Fibroblast of peridontal ligament (primary cell): ENCODE results near the gene MRPS14.
"Not testable (repeated sequence)": the region's sequence is repeated elsewhere in the genome, so short reads cannot be mapped to it uniquely, and the experiment has no call there.

Experiments used
- DNase-seq: peaks from one replicate; pipeline ENCODE4 v3.0.0-alpha.2; 2010; ENCODE audit errors: extremely low read depth

The MRPS14 gene

DNA sequence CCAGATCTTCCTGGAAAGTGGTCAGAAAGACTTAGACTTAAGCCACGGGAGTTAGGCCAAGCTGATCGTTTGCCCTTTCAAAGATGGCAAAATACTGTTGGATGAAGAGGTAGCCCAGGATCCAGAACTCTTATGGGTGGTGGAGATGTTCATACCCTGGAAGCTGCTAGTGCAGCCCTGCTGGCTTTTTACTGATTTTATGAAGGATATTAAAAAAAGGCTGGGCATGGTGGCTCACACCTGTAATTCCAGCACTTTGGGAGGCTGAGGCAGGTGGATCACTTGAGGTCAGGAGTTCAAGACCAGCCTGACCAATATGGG is 657 bp upstream of the MRPS14 start:
- not testable (repeated sequence) for DNase-seq

DNA sequence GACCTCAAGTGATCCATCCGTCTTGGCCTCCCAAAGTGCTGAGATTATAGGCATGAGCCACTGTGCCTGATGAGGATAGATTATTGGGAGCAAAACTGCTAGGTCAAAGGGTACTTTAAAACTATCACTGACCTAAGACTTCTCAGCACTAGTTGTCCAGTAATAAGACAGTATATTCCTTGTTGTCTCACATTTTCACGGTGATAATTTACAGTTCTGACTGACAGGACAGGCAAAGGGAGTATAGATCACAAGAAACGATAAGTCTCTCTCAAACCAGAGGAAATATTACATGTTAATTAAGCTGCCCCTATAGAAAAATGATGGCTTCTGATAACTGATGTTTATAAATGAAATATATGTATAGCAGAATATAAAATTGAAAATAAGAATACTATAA is 3.7 kb downstream of the MRPS14 start:
- no peak for DNase-seq

DNA sequence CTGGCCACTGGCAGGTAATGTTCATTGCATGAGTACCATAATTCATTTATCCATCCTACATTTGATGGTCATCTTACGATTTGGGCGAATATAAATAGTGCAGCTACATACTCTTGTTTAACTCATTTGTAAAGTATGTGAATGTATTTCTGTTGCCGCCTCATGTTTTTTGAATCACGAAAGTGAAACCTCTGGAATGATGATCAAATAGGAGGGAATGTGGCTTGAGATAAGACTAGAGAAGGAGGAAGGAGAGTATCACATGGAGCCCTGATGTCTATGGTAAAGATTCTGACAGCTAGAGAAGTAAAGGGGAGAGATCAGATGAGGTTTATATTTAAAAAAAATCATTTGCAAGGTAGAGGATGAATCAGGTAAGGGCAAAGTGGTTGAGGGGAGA is 8.0 kb downstream of the MRPS14 start:
- DNase-seq = peak; percentile 80

DNA sequence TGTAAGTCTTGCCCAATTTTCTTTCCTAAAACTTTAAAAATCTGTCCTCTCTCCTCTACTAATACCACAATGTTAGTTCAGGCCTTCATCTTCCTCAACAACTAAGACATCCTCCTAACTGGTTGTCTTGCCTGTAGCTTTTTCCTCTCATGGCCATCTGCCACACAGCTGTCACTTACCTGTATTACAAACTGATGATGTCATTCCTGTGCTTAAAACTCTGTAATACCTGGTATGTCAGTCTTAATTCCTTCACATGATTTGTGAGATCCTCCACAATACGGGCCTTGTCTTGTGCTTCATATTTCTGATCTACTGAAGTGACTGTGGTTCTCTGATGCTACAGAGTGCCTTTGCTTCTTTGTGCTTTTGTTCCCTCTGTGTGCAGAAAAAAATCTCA is 9.8 kb downstream of the MRPS14 start:
- DNase-seq = no peak

DNA sequence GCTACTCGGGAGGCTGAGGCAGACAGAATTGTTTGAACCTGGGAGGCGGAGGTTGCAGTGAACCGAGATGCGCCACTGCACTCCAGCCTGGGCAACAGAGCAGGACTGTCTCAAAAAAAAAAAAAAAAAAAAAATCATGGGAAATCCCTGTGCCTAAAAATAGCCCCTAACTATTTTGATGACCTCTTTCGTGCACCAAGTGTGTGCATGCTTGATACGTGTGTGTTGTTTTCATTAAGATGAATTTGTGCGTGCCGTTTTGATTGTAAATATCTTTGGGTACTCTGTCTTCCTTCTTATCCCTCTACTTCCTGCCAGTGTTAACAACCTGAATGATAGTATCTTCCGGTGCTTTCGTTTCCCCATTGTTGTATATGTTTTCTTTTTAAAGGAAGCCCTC is 13.7 kb downstream of the MRPS14 start:
- no peak for DNase-seq

DNA sequence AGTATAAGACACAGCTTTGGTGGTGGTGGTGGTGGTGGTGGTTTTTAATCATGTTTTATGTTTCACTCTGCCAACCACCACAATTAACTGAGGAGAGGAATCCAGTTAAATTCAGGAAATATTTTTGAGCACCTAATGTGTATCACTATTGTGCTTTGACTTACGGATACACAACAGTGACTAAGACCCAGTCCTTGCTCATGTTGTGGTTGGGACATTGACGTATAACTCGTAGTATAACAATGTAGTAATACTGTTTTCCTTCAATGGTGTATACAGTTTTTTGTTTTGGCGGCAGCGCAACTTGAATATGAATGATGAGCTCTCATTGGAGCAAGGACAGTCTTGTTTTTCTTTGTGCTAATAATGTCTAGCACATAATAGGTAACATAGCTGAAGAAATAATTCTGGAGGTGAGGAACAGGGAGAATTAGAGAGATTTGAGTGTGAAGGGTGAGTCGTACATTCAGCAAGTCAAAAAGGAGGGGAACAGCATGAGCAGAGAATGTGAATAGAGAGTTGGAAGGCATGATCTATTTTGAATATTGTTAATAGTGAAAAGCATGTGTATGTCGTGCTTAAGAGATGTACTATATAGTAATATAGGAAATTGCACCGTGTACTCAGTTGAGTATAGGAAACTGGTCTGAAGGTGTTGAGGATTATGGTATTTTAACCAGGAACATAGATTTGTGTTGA is 18.0 kb downstream of the MRPS14 start:
- no peak for DNase-seq

DNA sequence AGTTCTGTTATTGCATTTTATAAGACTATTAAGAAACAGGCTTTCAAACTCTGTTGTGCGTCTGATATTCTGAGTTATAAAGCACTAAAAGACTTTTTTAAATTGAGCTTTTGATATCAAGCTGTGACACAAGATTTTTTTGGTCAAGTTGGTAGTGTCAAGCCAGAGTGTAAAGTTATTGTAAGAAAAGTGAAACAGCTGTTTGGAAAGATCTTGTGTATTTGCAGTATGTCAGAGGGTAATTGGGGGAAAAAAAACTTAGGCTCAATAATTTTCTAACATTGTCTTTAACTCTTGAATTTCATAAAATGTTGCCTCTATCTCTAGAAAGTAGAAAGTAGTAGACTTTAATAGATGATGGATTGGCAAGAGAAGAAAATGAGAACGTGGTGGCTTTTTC is 19.7 kb downstream of the MRPS14 start:
- DNase-seq = no peak

DNA sequence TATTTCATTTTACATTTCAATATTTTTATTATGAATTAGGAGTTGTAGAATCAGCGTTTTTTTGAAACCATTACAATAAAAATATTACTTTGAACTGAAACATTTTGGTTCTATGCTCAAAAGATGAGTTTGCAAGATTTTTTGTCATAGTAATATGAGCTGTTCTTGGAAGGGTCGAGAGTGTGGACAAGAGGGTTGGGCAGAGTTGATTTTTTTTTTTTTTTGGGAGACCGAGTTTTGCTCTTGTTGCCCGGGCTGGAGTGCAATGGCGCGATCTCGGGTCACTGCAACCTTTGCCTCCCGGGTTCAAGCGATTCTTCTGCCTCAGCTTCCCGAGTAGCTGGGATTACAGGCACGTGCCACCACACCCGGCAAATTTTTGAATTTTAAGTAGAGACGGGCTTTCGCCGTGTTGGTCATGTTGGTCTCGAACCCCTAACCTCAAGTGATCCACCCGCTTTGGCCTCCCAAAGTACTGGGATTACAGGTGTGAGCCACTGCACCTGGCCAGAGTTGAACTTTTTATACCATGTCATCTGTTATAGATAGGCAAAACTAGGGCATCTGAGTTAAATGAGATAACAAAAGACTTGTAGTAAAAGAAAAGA is 20.2 kb downstream of the MRPS14 start:
- no peak for DNase-seq

DNA sequence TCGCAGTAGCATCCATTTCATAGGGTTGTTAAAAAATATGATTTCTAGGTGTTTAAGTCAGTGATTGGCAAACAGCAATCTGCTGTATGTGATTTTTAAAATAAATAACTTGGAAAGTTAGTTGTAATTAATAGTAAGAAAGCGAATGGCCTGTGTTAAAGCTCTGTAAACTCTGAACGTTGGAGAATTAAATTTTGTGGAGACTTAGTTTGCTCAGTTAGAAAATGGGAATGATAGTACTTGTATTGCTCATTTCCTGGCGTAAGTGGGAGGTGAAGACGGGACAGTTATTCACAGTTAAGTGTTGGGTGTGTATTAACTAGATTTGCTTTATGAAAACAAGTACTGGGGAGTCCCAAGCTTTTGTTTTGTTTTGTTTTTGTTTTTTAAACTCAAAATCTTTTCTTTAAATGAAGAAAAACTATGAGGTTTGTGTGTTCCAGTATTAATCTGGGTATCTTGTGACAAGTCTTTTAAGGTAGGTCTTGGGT is 22.5 kb downstream of the MRPS14 start:
- DNase-seq = no peak

DNA sequence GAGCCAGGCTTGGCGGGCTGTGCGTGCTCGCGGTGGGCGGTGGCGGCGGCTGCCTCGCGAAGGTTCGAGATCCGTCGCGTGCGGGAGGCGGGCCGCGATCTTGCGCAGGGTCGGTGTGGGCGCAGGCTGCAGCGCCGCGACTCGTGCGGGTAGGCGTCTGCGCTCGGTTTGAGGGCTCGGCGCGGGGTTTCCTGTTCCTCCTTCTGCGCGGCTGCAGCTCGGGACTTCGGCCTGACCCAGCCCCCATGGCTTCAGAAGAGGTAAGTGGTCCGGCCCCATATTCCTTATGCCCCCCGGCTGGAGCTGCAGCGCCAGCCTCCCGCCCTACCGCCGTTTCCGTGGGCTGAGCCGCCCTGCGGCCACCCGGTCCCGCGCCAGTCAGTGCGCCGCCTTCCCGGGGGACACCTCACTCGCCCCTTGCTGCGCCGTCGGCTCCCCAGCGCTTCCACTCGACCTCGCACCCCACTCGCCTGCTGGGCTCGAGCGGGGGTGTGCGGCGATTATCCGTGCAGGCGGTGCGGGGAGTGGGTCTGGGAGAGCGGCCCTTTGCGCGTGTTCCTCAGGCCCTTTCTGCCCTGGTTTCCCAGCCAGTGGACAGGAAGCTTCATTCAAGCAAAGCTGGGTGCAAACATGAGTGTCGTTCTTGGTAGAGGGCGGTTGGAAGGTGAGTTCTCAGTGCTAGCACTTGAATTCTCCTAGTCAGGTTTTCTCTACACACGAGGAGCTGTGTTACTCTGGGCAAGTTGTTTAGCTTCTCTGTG is 23.1 kb downstream of the MRPS14 start, which contains the start of gene CACYBP:
CACYBP (plus strand) TSS at position 12 of the 761 bp plus-strand sequence; CDS start at position 246, 234 bp downstream.
- DNase-seq = no peak

DNA sequence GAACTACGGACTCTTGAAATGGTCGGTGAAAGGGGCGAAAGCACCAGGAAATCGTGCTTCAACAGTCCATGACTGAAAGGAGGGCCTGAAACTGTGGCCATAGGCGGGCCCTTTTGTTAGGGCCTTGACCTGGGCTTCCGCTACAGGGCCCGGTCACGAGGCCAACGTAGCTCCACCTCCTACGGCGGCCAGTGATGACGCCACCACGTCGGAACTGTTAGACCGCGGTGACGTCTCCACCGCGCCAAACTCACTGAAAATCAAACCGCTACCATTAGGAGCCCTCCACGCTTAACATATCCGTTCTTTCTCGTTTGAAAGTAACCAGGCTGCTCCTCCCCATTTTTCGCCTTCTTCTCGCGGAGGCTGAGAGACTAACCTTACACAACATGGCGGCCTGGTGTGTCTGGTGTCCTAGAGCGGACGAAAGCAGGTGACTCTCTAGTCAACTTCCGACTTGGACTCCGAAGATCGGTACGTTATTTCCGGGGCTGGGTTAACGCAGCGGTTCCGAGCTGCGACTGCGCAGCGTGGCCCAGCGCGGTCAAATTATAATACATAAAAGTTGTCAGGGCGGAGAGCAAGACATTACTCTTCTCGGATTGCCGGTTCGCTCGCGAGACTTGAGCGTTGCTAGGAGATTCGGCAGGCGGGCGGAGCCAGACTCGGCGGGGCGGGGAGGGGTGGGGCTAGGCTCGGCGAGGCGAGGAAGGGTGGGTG is 23.8 kb downstream of the MRPS14 start:
- DNase-seq = peak; percentile 100

DNA sequence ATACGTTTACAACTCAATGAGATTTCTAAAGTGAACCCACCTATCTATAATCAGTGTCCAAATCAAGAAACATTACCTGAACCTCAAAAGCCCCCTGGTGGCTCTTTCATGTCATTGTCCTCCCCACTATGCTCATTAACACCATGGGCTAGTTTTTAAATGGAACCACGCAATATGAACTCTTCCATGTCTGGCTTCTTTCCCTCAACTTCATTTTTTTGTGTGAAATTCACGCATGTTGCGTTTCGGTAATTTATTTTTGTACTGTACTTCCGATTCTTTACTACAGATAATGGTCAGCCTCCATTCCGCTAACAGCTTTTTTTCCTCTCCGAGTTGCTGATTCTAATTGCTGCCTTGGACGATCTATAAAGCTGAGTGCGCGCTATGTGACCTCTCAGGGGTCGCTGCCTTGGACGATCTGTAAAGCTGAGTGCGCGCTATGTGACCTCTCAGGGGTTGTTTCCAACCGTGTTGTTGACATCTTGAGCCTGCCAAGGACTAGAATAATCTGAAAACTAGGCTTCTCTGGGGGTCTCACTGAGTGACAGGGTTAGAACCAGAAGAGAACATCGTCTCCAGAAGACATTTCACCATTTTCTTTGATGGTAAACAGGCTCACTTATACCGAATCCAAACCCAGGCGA is 24.5 kb downstream of the MRPS14 start:
- peak; percentile 62 for DNase-seq

DNA sequence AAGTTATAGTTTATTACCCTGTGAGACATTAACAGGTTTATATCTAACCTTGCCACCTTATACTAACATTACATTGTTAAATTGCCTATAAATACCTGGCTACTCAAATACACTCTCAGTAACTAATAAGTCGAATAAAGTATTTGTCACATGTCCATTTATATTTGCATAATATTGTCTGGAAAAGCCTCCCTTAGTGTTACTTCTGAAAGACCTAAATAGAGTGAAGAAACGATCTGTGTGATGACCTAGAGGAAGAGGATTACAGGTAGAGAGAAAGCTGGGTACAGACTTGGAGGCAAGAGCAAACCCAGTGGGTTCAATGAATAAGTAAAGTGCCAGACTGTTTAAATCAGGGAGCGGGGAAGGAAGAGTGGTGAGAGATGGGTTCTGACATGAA is 26.2 kb downstream of the MRPS14 start:
- DNase-seq = no peak

DNA sequence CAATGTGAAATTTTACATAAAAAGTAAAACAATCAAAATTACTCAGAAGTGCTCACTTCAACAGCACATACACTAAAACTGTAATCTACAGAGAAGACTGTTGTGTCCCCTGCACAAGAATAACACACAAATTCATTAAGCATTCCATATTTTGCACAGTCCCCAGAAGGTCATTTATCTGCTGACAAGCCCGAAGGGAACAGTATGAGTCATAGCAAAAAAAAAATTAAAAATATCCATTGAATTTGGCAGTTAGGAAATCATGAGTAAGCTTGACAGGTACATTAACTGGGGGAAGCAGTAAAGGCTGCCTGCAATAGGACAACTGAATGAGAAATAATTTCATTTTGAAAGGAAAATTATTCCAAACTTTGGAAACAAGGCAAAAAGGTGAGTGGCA is 26.7 kb downstream of the MRPS14 start:
- DNase-seq = no peak

DNA sequence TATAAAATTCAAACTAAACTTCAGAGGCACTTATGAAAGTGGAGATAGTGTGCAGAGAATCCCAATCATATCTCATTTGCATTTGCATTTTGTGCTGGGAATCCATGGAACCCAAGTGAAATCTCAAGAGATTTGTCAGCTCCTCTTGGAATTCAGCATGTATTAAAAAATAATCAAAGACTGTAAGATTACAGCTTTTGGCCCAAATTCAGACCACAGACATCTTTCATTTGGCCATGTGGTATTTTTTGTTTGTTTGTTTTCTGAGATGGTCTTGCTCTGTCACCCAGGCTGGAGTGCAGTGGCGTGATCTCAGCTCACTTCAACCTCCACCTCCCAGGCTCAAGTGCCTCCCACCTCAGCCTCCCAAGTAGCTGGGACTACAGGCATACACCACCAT is 27.3 kb downstream of the MRPS14 start:
- DNase-seq = no peak

DNA sequence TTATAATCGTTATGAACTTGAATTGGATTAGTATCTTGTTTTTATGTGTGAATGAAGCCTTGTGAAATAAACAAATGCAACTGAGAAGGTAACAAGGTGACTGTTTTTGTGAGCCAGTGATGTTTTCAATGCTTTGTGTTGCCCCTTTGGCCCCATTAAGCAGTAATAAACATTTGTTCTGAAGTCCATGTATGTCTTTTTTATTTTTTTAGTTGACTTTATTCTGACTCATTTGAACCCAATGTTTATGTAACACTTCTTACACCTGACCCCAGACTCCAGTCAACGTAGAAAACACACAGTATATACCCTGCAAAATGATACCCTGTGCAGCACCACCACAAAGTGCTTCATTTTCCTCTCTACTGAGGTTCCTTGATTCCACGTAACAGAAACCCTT is 28.1 kb downstream of the MRPS14 start:
- DNase-seq = no peak

DNA sequence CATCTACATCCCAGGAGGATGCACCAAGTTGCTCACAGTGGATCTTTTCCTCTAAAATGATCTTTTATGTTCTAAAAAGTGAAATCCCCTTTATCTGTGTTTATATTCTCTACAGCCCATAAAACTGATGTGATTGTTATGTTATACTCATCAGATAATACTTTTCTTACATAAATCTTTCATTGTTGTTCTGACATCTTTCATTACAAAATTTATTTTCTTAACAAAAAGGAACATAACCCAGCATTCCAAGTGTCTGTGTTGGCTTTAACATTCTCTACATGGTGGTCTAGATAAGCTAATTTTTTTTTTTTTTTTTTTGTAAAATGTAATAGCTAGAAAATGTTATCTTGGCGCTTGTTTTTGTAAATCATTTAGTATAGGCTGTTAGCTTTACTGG is 31.8 kb downstream of the MRPS14 start:
- DNase-seq = no peak

DNA sequence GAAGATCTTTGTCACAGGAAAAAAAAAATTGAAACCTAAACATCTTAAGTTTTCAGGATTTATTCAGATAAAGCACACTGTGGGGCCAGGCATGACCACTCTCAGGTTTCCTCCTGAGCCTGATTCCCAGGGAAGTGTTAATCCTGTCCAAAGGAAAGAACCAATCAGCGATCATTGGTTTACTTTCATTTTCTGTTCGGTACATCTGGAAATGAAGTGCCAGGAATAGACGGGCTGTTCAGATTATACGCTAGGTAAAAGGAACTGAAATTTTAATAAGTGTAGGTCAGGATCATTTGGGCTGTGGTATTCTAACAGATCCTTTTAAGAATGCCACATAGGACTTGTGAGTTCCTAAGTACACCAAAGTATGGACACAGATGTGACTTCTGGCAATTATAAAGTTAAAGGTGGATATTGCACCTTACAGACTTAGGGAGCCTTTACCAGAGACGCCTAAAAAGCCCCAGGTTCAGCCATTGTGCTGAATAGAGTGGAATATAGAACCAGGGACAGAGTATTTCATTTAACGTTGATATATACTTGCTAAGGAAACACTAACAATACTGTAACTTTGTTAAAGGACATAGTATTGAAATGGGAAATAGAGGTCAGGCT is 32.7 kb downstream of the MRPS14 start:
- DNase-seq = peak; percentile 83

DNA sequence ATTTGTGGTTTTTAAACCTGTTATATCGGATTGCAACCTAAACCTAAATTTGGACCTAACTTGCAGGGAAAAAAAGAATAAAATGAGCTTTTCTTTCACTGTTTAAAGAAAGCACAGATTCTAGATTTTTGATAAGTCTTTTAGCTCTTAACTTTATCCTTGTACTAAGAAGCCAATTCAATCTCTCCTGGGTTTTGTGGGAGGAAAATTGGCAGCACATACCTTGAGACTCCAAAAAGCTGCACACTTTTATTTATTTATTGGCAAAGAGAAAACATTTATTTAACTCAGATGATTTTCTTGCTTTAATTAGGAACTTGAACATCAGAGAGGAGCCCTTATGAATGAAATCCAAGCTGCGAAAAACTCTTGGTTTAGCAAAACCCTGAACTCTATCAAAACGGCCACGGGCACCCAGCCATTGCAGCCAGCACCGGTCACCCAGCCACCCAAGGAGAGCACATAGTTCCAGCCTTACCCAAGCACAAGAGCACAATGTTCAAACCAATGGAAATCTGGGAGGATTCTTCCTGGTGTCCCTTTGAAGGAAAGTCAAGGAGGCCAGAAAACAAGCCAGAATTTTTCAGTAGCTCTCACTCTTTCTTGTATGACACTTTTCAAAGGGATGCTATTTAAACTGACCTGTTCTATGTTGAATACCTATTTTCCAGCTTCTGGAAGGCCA is 33.5 kb downstream of the MRPS14 start:
- DNase-seq = peak; percentile 54

DNA sequence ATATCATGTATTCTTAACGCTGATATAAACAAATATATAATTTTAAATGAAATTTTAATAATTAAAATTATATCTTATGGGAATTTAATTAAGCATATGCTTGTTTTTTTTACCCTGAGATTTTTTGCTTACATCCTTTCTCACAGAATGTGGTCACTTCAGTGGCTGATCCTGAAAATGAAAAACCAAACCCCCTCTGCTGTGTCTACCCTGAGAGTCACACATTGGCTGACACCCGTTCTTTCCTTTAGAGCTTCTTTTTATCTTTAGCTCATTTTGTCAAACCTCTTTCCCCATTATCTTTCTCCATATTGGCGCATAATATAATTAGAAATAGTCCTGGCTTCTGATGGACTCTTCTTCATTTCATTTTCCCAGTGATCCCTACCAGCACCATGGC is 34.2 kb downstream of the MRPS14 start:
- no peak for DNase-seq

DNA sequence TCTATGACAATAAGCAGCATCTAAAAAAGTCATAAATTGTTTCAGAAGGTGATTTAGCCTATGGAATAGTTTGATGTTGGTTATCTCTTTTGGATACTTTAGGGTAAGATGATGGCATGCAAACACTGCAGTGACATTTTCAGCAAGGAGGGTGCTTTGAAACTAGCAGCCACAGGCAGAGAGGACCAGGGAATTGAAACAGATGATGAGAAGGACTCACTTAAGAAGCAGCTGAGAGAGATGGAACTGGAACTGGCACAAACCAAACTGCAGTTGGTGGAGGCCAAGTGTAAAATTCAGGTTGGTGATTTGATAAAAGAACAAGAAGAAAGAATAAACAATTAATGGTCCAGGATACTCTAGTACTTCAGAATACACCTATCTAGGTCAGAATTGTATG is 34.7 kb downstream of the MRPS14 start:
- DNase-seq = no peak
